Left colon (tissue), 2 donors: Measurements from ENCODE around the gene LAS1L. TPM values are rescaled to one million over a fixed set of nuclear protein-coding genes. Genes with fewer than 3 reads are reported as not detected.
"Not testable (repeated sequence)": the region's sequence is repeated elsewhere in the genome, so short reads cannot be mapped to it uniquely, and the experiment has no call there.

ENCODE experiments used
- ATAC-seq: fragments of 200-7000 bp; cut with Tn5 transposase; one replicate; pipeline ENCODE4 v1.9.1; 2020; ENCODE audit warnings: mild to moderate bottlenecking, moderate library complexity
- DNase-seq, 2 donors: peaks; one replicate each; pipeline ENCODE4 v3.0.0-alpha.2; 2020
- intact Hi-C, 2 donors: fragments of 100-400 bp; cut with DNase I in 1 of 2; cut with micrococcal nuclease in 1 of 2; formaldehyde crosslinking; loops; one replicate each; pipeline versions ENCODE4 v1.11.2 to v1.14.0; 2022; cut with DNase I, micrococcal nuclease
- long read RNA-seq: library from polyadenylated mRNA; unstranded; transcript quantifications from one replicate; pipeline ENCODE4 v2.0.0, GENCODE V29; 2021
- total RNA-seq, 2 donors: library from RNA; stranded (reverse); fragmentation: NEBNext Ultra II Directional; extraction: Animal tissue kit (Norgen Biotek cat#: 25700); gene quantifications; one replicate each; pipeline ENCODE4 v1.2.1, GENCODE V29; 2021
- donor health status: DM: no; HTN: no; CAD: no.
- donor health status: DM: yes; HTN: yes; CAD: no.

Gene LAS1L
- 10 to 100 TPM; 13.8 to 17.3 TPM for total RNA-seq
- long read RNA-seq, transcript LAS1L-201 (12 exons, 2,261 nt), result minor isoform, 9 of 70 reads
- long read RNA-seq, transcript LAS1L-202 (13 exons, 2,386 nt), result major isoform, 44 of 70 reads
- long read RNA-seq, partial matches to known transcripts, result 6 of 70 reads
- long read RNA-seq, other reads (novel, unspliced or antisense), result 10 of 70 reads

DNA sequence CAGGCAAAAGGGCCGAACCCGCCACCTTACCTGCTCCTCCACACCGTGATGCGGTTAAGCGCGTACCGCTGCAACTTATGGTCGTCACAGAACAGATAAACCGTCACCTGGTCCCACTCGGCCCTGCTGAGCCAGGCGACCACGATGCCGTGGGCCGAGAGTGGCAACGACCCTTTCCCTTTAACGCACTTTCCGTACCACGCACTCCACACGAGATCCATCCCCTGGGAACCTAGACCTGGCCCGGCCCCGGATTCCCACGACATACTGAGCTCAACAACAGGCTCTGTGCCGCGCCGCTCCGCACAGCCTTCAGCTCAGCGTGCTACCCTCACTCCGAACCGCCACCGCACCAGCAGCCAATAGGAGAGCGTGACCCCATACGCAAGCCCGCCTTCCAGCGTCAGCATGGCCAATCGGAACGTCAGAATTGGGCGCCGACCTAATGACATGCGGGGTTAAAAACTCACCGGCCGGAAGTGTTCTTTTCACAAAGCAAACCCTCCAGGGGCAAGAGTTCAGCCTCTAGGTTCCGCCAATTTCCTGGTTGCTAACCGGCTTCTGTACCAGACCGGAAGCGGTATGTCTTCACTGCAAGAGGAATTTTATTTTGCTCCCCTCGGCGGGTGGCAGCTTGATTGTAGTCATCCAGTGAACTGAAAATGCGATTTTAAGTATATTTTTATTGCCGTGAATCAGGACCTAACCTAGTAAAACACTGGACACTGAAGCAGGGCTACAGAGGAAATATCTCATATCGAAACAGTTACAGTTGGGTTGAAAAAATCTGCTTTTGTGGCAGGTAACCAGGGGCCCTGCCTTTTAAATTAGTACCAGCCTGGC is at the start of gene LAS1L:
Gene LAS1L, minus strand, starts transcription at position 338 of the 843 bp plus-strand sequence. Its CDS starts 72 bp downstream, at position 266.
- intact Hi-C loops, result no loop called here
- peak; percentile 90 for DNase-seq
- peak; percentile 99 for ATAC-seq

DNA sequence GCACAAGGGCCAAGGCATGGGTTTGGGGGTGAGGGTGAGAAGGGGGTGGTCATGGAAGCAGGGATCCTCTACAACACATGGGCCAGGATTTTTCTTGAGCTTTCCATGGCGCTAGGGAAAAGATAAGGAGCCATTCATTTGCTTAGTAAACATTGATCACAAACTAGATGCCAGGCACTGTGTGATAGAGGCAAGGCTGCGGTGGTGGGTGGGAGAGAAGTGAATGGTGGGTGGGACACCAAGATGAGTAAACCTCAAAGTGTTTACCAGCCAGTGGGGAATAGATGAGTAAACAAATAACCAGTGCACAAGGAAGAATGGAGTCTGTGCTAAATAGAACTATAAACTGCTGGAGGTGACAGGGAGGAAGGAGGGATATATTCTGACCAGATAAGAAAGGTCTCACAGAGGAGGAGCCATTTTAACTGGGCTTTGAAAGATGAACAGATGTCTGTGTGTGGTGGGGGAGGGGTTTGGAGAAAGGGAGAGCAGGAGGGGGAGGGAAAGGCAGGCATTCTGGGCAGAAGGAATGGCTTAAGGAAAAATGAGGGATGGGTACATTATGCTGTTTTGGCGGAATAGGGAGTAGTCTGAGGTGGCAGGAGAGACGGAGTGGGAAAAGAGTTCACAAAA is 48.0 kb upstream of the LAS1L start:
- intact Hi-C loops, result loop anchor here in 1 of 2 donors (10.0 kb wide), 1 partner anchor 1142 kb away; no protein-coding TSS in a partner anchor
- no peak for DNase-seq

DNA sequence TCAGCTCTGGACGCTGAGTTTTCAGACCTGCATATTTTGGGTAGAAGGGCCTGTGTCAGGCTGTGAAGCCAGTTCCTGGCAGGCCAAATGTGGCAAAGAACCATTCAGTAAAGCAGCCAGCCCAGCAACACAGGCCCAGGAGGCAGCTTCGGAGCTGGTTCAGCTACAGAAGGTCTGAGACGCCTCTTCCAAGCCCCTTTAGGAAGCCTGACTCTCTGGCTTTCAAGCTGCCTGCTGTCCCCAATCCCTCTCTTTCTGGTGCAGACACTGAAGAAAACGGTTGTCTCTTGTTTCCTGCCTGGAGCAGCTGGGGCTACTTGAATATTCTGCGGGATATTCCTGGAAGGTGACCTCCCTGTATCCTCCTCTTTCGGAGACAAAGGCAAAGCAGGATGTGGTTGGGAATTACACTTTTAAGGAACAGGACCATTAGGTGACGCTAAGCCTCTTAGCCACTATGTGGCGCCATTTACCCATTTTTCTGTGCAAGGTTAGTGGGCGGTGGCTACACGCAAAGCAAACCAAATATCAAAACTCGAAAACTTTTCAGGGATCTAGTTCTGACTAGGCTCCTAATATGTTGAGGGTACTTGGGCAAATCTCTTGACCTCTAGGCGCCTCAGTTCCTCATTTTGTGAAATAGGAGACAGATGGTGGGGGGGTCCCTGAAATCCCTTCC is 47.2 kb upstream of the LAS1L start:
- intact Hi-C loops, result loop anchor here in 1 of 2 donors (10.0 kb wide), 1 partner anchor 1143 kb away; no protein-coding TSS in a partner anchor
- DNase-seq (peak; percentile 44 to 62), ATAC-seq (peak; percentile 96)

More for the DNA sequence above, 48.0 kb upstream of the LAS1L start:
- ATAC-seq, result peak; percentile 58

GRCh38 chrX:65578346-65578745 is 43.8 kb upstream of the LAS1L start:
- ATAC-seq (no peak), DNase-seq (no peak)
- intact Hi-C loops, result no loop called here

GRCh38 chrX:65576160-65576559 is 41.6 kb upstream of the LAS1L start:
- DNase-seq (no peak), ATAC-seq (no peak)
- intact Hi-C loops, result no loop called here

DNA sequence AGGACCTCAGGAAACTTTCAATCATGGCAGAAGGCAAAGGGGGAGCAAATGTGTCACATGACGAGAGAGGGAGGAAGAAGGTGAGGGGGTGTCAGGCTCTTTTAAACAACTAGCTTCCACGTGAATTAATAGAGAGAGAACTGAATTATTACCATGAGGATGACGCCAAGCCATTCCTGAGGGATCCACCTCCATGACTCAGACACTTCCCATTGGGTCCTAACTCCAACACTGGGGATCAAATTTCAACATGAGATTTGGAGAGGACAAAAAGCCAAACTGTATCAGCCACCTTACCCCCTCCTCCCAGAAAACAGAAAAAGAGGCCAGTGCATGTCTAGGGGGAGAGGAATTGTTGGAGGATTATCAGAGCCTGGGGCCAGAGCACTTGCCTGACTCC is 40.4 kb upstream of the LAS1L start:
- intact Hi-C loops, result no loop called here
- ATAC-seq, result no peak
- DNase-seq, result no peak

DNA sequence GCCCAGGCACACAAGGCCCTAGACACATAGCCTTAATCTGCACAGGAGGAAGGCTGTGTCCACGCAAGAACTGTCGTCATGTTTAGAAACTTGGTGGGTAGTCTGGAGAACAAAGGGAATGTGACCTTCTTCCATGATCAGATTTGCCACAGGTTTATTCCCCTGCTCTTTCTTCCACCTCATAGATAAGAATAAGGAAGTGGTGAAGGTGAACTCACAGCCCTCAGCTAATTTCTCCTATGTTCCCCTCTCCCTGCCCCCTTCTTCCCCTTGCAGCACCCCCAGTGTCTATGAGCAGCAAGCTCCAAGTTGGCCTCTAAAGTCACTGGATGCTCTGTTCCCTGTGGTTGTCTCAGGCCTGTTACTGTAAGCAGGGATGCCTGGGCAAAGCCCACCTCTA is 39.8 kb upstream of the LAS1L start:
- ATAC-seq (no peak), DNase-seq (no peak)
- intact Hi-C loops, result no loop called here

DNA sequence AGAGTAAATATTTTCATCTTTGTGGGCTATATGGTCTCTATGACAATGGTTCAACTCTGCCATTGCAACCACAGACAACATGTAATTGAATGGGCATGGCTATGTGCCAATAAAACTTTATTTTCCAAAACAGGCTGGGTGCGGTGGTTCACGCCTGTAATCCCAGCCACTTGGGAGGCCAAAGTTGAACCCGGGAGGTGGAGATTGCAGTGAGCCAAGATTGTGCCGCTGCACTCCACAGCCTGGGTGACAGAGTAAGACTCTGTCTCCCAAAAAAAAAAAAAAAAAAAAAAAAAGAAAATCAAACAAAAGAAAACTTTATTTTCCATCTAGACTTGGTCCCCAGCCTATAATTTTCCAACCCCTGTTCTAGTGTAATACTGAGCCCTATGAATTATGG is 38.4 kb upstream of the LAS1L start:
- ATAC-seq (peak; percentile 50), DNase-seq (no peak)
- intact Hi-C loops, result no loop called here

DNA sequence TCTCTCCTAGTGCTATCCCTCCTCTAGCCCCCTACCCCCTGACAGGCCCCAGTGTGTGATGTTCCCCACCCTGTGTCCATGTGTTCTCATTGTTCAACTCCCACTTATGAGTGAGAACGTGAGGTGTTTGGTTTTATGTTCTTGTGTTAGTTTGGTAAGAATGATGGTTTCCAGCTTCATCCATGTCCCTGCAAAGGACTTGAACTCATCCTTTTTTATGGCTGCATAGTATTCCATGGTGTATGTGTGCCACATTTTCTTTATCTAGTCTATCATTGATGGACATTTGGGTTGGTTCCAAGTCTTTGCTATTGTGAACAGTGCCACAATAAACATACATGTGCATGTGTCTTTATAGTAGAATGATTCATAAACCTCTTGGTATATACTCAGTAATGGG is 28.3 kb upstream of the LAS1L start:
- intact Hi-C loops, ATAC-seq, DNase-seq: not testable (repeated sequence)

DNA sequence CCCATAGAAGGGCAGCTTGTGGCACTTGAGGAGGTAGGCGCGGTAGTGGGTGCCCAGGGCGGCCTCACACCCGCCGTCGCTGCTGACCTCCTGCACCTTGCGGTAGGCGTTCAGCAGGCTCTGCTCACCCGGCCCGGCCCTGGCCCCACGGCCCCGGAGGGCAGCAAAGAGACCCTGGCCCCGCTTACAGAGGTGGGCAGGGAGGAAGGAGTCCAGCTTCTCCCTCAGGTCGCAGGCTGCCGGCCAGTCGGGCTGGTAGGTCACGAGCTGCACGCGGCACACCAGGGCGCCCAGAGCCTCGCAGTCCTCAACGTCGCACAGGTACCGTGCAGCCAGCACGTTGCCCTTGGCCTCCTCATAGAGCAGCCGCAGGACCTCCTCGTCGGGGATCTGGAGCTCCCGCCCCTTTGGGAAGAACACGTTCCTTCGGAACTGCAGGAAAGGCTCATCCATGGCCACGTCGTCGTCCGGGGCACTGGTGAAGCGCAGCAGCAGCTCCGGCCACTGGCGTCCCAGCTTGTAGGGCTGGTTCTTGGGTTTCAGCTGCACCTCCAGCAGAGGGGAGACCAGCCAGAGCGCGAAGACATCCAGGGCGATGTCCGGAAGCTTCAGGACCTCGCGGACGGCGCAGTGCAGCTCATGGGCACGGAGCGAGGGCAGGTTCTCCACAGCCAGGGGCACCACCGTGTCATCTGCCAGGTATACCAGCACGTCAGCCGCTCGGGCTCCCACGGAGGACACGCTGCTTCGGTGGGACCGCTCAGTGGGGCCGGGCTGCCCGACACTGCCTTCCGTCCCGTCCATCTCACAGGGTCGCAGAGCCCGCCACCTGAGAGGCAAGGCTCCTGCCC is 17.1 kb upstream of the LAS1L start:
- ATAC-seq (no peak), DNase-seq (no peak)
- intact Hi-C loops, result no loop called here

DNA sequence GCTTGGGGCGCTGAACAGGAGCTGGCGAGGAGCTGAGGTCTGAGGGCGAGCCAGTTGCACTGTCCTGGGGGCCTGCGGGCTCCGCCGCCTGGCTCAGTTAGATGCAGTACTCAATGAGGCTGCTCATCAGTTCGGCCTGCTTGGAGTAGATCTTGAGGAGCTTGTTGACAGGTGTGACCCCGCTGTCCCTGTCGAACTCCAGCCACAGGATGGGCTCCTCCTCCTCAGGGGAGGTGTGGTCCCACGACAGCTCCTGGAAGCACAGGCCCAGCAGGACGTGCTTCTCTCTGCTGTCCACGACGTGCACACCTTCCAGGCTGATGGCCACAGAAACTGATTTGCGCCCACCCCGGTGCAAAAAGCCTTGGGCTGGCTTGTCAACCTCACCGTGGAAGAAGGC is 16.5 kb upstream of the LAS1L start:
- DNase-seq (no peak), ATAC-seq (no peak)
- intact Hi-C loops, result no loop called here

- intact Hi-C loops, result no loop called here
- ATAC-seq (no peak), DNase-seq (no peak)
Observed at GRCh38 chrX:65545456-65545855, 10.9 kb upstream of the LAS1L start.

- DNase-seq, result no peak
- no peak for ATAC-seq
- intact Hi-C loops, result no loop called here
Observed at GRCh38 chrX:65537229-65537628, 2.6 kb upstream of the LAS1L start.

DNA sequence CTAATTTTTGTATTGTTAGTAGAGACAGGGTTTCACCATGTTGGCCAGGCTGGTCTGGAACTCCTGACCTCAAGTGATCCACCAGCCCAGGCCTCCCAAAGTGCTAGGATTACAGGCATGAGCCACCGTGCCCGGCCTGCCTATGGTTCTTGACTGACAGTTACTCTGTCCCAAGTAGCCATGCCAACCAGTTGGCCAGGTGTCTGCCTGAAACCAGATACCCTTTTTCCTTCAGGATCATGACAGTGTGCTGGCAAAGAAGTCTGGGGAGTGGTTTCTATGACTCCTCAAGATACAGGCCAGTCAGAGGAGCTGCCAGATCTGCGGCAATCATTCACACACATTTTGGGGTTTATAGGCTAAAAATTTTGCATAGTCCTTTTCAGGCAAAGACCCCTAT is 1.7 kb upstream of the LAS1L start:
- no peak for DNase-seq
- intact Hi-C loops, result no loop called here
- ATAC-seq, result no peak

DNA sequence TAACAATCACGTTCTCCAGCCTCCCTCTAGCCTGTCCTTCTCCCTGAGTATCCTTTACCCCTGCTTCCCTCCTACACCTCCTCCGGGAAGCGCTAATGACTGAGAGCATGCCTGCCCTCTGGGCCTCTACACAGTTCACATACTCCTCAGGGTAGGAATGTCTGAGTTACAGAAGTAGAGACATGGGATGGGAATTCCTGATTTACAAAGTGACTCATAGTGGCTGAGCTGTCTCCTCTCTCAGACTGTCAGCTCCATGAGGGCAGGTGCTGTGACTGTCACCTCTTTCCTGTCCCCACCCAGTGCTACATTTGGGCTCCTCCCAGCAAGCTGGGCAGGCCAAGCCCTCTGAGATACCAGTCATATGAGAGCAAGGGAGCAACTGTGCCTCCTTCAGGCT is 2.6 kb downstream of the LAS1L start:
- intact Hi-C loops, result no loop called here
- ATAC-seq (no peak), DNase-seq (no peak)

DNA sequence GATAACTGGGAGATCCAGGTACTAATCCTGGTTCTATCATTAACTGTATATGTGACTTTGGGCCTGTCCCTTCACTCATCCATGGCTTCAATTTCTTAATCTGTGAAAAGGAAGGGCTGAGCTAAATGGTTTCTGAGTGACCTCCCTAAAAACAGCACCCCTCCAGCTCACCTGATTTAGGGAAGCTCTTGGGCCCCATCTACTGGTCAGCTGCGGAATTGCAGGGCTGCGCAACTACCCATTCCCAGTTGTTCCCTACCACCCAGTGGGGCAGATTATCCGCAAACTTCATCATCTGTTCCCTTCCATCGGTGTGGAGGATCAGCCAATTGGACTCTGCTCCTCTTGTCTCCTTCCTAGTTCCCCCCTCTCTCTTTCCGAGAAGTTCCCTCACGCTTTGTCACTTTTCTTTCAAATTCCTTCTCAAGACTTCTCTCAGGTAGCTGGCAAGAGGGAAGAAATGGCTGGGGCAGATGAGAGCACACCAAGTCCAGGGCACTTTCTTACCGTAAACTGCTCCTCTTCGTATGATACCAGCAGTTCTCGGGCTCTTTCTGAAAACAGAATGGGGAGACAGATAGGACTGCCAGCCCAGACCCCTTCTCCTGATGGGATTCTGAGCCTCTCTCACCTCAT is 5.8 kb downstream of the LAS1L start:
- peak; percentile 57 for ATAC-seq
- peak in 1 of 2 donors; percentile 64 for DNase-seq
- intact Hi-C loops, result no loop called here

DNA sequence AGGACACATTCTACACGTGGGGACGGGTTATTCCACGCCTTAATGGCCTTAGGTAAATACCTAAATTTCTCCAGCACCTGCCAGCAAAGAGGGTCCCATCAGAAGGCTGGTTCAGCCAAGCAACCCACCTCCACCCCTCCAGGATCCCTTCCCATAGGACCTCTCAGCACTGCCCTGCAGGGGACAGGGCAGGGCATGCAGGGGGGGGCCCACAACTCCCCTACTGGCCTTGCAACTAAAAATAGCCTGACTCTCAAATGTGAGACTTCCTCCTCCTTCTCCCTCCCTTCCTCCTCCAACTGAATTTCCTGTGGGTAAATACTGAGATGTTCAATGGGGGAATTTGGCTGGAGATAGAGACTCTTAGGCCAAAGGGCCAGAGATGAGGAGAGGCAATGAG is 6.3 kb downstream of the LAS1L start:
- no peak for DNase-seq
- ATAC-seq, result no peak
- intact Hi-C loops, result no loop called here

DNA sequence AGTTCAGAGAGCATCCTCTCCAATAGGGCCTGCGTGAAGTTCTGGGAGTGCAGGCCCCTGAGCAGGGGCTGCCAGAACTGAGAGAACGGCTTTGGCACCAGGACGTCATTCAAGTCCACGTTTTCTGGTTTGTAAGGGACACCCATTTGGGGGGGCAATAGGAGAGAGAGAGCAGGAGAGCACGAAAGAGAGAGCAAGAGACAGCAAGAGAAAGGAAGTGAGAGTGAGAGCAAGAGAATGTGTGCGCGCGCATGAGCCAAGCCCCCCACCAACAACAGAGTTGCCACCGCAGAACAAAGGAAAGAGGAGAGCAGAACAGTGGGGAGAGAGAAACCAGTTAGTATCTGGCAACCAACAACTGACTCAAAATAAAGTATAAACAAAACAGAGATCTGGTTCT is 10.4 kb downstream of the LAS1L start:
- DNase-seq (no peak), ATAC-seq (no peak)
- intact Hi-C loops, result no loop called here
